K562 (cell line): ENCODE measurements around the gene WDR47. TPM values are rescaled to one million over a fixed set of nuclear protein-coding genes. Genes with fewer than 3 reads are reported as not detected.
A peak's percentile ranks its signal among the peaks of the same experiment; 100 is the strongest.

ENCODE experiments used
- ARHGAP35 ChIP-seq: fragments of 450-650 bp; IDR thresholded peaks from 2 replicates; pipeline ENCODE4 v1.6.1; 2018; ENCODE audit not compliant: partially characterized antibody
- CREM ChIP-seq: IDR thresholded peaks from 2 replicates; pipeline ENCODE4 v1.6.1; 2014; ENCODE audit warnings: antibody characterized with exemption, low read depth
- DACH1 ChIP-seq: fragments of 450-650 bp; IDR thresholded peaks from 2 replicates; pipeline ENCODE4 v1.6.1; 2018; ENCODE audit not compliant: partially characterized antibody
- EHMT2 ChIP-seq: fragments of 450-650 bp; IDR thresholded peaks from 2 replicates; pipeline ENCODE4 v1.6.1; 2018; ENCODE audit warnings: antibody characterized with exemption
- ETV6 ChIP-seq, 3 experiments: fragments of 150-350 bp in 1 of 3; sonication (generic) in 1 of 3; formaldehyde crosslinking in 1 of 3; IDR thresholded peaks; 2 replicates each; pipeline versions ENCODE4 v1.6.1 to v1.8.0; 2014 to 2022; ENCODE audit warnings: borderline replicate concordance in 2 of 3, low read depth in 2 of 3, antibody characterized with exemption in 1 of 3, low read length in 1 of 3, mild to moderate bottlenecking in 1 of 3, missing genetic modification reagents in 1 of 3
- MITF ChIP-seq: IDR thresholded peaks from 2 replicates; pipeline ENCODE4 v1.6.1; 2014; ENCODE audit warnings: antibody characterized with exemption
- MLLT1 ChIP-seq, 2 experiments: fragments of 450-650 bp; IDR thresholded peaks; 2 replicates each; pipeline ENCODE4 v1.6.1; 2016
- NBN ChIP-seq: fragments of 450-650 bp; IDR thresholded peaks from 2 replicates; pipeline ENCODE4 v1.6.1; 2016; ENCODE audit warnings: low read depth, mild to moderate bottlenecking
- RNF2 ChIP-seq: sonication (generic); IDR thresholded peaks from 2 replicates; pipeline ENCODE4 v1.6.1; 2016
- SRSF7 ChIP-seq: fragments of 200-400 bp; formaldehyde crosslinking; optimal IDR thresholded peaks from 2 replicates; pipeline ENCODE3; 2017; ENCODE audit warnings: mild to moderate bottlenecking, low read depth, low read length
- TCF15 ChIP-seq: fragments of 250-450 bp; sonication (Bioruptor Pico); IDR thresholded peaks from 2 replicates; pipeline ENCODE4 v1.8.0; 2022; ENCODE audit warnings: moderate library complexity, mild to moderate bottlenecking, inconsistent platforms
- ZFP30 ChIP-seq: fragments of 250-450 bp; sonication (Bioruptor Pico); IDR thresholded peaks from 2 replicates; pipeline ENCODE4 v1.8.0; 2022; ENCODE audit warnings: moderate library complexity, mild to moderate bottlenecking, inconsistent platforms, borderline replicate concordance
- ZNF12 ChIP-seq: sonication (generic); formaldehyde crosslinking; IDR thresholded peaks from 2 replicates; pipeline ENCODE4 v1.4.0; 2020; ENCODE audit warnings: mild to moderate bottlenecking, missing genetic modification reagents
- ZNF311 ChIP-seq: fragments of 250-450 bp; sonication (Bioruptor Pico); IDR thresholded peaks from 2 replicates; pipeline ENCODE4 v1.4.0; 2020; ENCODE audit warnings: mild to moderate bottlenecking, moderate library complexity
- ZZZ3 ChIP-seq: fragments of 450-650 bp; IDR thresholded peaks from 2 replicates; pipeline ENCODE4 v1.6.1; 2016; ENCODE audit warnings: antibody characterized with exemption, mild to moderate bottlenecking, moderate library complexity
- polyA plus RNA-seq, 8 experiments: library from polyadenylated mRNA; depleted of rRNA in 4 of 8; stranded (reverse) in 5 of 8; unstranded in 3 of 8; fragments of >200 nt; fragmentation: Nextera tagmentation in 2 of 8; fragmentation: Illumina TruSeq in 1 of 8; extraction: Ambion mirVana in 2 of 8; extraction: Trizol in 1 of 8; gene quantifications; 2 replicates each; pipeline versions ENCODE4 v1.2.1 to v1.2.3, GENCODE V29; 2011 to 2014; ENCODE audit warnings: inconsistent platforms in 1 of 8, missing spikeins in 1 of 8
- total RNA-seq, 7 experiments: library from RNA; depleted of rRNA in 6 of 7; stranded (reverse); fragments of >200 nt in 6 of 7; fragmentation: Illumina TruSeq in 2 of 7; extraction: Trizol in 2 of 7; gene quantifications; 2 replicates each; pipeline versions ENCODE4 v1.2.1 to v1.2.3, GENCODE V29; 2011 to 2021; ENCODE audit warnings: low replicate concordance in 1 of 7
- TF ChIP-seq, protein P1 (sequence below): fragments of 250-450 bp; sonication (Bioruptor Pico); IDR thresholded peaks from 2 replicates; pipeline ENCODE4 v1.9.0; 2021; ENCODE audit warnings: mild to moderate bottlenecking, inconsistent platforms
- TF ChIP-seq, protein P2 (sequence below): fragments of 450-650 bp; IDR thresholded peaks from 2 replicates; pipeline ENCODE4 v1.6.1; 2017; ENCODE audit warnings: antibody characterized with exemption
- TF ChIP-seq, protein P3 (sequence below): fragments of 250-450 bp; sonication (Bioruptor Pico); IDR thresholded peaks from 2 replicates; pipeline ENCODE4 v1.5.0; 2022; ENCODE audit warnings: mild to moderate bottlenecking

WDR47 gene
- total and polyA plus RNA-seq, 9 of the 15 experiments (the other 6 are each of a cell fraction or from before 2014, with no cell fraction given): 1.3 to 10.1 (median 4.9) TPM

- TF ChIP-seq ZZZ3 (no peak), DACH1 (no peak), ARHGAP35 (peak; percentile 44), CREM (no peak), MITF (no peak), ZNF12 (CRISPR knock-in tag) (no peak), ZFP30 (no peak), ETV6 (IDR thresholded peaks at IDR 0.05; ENCODE audit: borderline replicate concordance in 1 of 2, low read depth in 2 of 2, low read length in 1 of 2) (no peak), ETV6 (CRISPR knock-in tag; IDR thresholded peaks at IDR 0.05; ENCODE audit: borderline replicate concordance) (no peak), NBN (no peak), ZNF311 (CRISPR knock-in tag) (no peak), SRSF7 (no peak), MLLT1 (IDR thresholded peaks at IDR 0.05) (peak in 1 of 2 experiments; percentile 57; a peak in 1 of 4 replicates), TCF15 (CRISPR knock-in tag) (no peak), EHMT2 (0 out of 2 replicates have a peak, but pooled peaks have one; percentile 27), RNF2 (no peak)
- TF ChIP-seq, protein P1, sequence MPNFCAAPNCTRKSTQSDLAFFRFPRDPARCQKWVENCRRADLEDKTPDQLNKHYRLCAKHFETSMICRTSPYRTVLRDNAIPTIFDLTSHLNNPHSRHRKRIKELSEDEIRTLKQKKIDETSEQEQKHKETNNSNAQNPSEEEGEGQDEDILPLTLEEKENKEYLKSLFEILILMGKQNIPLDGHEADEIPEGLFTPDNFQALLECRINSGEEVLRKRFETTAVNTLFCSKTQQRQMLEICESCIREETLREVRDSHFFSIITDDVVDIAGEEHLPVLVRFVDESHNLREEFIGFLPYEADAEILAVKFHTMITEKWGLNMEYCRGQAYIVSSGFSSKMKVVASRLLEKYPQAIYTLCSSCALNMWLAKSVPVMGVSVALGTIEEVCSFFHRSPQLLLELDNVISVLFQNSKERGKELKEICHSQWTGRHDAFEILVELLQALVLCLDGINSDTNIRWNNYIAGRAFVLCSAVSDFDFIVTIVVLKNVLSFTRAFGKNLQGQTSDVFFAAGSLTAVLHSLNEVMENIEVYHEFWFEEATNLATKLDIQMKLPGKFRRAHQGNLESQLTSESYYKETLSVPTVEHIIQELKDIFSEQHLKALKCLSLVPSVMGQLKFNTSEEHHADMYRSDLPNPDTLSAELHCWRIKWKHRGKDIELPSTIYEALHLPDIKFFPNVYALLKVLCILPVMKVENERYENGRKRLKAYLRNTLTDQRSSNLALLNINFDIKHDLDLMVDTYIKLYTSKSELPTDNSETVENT: no peak
- TF ChIP-seq, protein P2, sequence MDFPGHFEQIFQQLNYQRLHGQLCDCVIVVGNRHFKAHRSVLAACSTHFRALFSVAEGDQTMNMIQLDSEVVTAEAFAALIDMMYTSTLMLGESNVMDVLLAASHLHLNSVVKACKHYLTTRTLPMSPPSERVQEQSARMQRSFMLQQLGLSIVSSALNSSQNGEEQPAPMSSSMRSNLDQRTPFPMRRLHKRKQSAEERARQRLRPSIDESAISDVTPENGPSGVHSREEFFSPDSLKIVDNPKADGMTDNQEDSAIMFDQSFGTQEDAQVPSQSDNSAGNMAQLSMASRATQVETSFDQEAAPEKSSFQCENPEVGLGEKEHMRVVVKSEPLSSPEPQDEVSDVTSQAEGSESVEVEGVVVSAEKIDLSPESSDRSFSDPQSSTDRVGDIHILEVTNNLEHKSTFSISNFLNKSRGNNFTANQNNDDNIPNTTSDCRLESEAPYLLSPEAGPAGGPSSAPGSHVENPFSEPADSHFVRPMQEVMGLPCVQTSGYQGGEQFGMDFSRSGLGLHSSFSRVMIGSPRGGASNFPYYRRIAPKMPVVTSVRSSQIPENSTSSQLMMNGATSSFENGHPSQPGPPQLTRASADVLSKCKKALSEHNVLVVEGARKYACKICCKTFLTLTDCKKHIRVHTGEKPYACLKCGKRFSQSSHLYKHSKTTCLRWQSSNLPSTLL: 0 out of 2 replicates have a peak, but pooled peaks have one; percentile 48
- TF ChIP-seq, protein P3, sequence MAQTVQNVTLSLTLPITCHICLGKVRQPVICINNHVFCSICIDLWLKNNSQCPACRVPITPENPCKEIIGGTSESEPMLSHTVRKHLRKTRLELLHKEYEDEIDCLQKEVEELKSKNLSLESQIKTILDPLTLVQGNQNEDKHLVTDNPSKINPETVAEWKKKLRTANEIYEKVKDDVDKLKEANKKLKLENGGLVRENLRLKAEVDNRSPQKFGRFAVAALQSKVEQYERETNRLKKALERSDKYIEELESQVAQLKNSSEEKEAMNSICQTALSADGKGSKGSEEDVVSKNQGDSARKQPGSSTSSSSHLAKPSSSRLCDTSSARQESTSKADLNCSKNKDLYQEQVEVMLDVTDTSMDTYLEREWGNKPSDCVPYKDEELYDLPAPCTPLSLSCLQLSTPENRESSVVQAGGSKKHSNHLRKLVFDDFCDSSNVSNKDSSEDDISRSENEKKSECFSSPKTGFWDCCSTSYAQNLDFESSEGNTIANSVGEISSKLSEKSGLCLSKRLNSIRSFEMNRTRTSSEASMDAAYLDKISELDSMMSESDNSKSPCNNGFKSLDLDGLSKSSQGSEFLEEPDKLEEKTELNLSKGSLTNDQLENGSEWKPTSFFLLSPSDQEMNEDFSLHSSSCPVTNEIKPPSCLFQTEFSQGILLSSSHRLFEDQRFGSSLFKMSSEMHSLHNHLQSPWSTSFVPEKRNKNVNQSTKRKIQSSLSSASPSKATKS: no peak
Measured at GRCh38 chr1:109080441-109081082, 38.7 kb upstream of the WDR47 start (continued).
